Activated naive CD4-positive, alpha-beta T cell treated with Interleukin-2 at 50 U/mL for 16 hours (primary cell): Measurements from ENCODE around the gene SCAMP2.

ENCODE experiments used
- DNase-seq: peaks from one replicate; pipeline ENCODE4 v3.0.0-alpha.2; 2020

Gene SCAMP2

DNA sequence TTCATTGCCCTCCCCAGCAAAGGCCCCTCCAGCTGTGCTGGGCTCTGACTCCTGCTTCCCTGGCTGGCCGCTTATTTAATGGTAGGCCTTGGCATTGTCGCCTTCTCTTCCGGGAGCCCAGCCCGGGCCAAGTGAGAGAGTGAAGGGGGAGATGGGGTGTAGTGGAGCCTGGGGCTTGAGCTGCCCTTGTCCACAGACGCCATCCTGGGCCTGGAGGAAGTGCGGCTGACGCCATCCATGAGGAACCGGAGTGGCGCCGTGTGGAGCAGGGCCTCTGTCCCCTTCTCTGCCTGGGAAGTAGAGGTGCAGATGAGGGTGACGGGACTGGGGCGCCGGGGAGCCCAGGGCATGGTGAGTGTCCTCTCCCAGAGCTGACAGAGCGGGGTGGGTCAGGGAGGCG, 57.2 kb downstream of the SCAMP2 start:
- DNase-seq, result no peak

DNA sequence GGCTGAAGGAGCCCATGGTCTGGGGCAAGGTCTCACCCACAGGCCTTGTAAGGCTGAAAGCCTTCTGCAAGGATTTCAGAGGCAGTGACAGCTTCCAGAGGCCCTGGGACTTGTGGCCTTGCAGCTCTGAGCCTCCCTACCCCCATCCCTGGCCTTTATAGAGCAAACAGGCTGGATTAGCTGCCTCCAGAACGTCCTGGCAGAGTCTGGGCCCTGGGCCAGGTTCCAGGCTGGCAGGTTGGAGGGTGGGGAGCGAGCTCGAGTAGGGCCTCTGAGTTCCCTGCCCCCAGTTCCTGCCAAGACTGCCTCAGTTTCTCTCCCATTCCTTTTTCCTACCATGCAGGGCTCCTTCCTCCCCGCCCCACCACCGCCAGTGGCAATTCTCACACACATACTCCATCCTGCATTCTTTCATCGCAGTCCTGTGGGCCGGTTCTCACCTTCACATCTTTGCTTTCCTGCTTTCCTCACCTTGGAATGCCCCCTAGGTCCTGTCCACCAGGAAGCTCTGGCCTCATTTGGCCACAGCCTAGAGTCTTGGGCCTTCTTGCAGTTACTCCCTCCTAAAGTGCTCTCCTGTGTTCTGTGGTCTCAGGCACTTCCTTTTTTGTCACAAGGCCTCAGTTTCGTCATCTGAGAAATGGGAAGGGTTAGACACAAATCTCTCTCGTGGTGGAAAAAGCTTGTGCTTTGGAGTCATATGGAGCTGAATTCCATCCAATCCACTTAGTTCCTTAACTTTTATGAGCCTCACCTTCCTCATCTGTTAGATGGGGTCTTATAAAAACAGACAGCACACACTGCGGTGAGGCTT, 57.8 kb downstream of the SCAMP2 start:
- no peak for DNase-seq

DNA sequence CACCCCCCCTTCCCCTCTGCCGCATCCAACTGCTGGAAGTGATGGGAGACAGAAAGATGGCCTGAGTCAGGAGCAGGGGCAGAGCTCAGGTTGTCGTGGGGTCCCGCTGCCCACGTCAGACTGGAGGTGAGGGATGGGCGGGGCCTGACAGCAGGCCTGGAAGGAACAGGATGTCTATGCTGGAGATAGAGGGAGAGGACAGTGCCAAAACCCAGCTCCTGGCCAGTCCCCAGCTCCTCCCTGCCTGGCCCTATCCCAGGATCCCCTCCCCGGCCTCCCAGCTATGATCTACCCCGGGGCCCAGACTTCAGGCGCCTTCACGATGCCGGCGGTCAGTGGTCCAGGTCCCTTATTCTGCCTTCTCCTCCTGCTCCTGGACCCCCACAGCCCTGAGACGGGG, 60.6 kb downstream of the SCAMP2 start, which contains the start of gene LMAN1L:
Gene LMAN1L, plus strand, starts transcription at position 303 of the 400 bp plus-strand sequence. Its CDS starts 20 bp downstream, at position 323.
- no peak for DNase-seq

DNA sequence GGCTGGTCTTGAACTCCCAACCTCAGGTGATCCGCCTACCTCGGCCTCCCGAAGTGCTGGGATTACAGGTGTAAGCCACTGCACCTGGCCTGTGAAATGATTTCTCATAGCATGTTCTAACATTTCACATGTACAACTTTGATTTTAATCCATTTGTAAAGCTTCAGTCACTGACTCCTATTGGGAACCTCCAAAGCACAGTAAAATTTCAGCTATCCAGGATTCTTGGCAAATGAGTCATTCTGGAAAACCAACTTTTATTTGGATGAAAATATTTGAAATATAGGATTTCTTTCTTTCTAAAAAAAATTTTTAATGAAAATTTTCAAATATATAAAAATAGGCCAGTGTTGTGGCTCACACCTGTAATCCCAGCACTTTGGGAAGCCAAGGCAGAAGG, 63.2 kb downstream of the SCAMP2 start:
- DNase-seq, result no peak

DNA sequence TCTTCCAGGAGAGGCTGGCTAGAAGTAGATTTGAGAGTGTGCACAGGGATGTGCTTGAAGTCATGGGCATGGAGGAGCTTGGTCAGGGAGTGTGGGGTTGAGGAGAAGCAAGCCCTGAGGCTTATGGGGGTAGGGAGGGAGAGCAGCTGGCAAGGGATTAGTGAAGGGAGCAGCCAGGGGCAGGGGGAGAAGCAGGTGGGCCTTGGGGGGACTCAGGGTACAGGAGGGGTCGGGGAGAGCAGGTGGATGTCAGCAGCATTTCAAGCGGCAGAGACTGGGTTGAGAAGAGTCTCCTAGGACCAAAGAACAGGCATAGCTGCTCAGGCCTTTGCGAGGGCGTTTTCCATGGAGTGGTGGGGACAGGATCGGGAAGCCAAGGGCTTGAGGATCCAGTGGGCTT, 63.9 kb downstream of the SCAMP2 start:
- no peak for DNase-seq

DNA sequence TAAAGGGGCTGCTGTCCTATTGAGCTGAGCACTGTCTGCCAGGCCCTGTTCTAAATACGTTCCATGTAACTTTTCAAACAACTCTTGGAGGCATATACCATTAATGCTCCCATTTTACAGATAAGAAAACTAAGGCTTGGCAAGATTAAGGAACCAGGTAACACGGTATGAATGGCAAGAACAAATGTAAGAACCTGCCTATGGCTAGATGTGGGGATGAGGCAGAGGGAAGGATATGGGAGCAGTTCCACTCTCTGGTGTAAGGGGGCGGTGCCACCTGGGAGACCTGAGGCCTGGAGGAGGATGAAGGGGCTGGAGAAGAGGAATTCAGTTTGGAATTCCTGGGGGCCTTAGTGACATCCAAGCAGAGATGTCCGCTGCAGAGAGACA, 64.3 kb downstream of the SCAMP2 start:
- DNase-seq, result no peak

DNA sequence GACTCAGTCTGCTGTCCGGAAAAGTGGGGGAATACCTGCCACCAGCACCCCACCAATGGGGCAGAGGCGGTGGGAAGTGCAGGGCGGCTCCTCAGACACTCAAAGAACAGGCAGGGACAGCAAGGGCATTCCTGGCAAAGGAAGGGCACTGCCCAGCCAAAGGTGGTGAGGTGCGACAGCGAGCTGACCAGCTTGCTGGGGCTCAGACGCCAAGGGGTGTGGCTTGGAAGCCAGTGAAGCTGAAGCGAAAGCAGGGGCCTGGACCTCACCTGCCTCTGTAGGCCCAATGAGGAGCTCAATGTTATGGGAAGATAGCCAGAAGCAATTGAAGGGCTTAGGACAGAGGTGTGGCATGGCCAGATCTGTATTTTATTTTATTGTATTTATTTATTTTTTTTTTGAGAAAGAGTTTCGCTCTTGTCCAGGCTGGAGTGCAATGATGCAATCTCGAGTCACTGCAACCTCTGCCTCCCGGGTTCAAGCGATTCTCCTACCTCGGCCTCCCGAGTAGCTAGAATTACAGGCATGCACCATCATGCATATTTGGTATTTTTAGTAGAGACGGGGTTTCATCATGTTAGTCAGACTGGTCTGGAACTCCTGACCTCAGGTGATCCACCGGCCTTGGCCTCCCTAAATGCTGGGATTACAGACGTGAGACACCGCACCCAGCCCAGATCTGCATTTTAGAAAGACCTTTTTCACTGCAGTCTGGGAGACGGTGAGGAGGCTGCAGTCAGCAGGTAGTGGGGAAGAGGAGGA, 64.9 kb downstream of the SCAMP2 start:
- no peak for DNase-seq

DNA sequence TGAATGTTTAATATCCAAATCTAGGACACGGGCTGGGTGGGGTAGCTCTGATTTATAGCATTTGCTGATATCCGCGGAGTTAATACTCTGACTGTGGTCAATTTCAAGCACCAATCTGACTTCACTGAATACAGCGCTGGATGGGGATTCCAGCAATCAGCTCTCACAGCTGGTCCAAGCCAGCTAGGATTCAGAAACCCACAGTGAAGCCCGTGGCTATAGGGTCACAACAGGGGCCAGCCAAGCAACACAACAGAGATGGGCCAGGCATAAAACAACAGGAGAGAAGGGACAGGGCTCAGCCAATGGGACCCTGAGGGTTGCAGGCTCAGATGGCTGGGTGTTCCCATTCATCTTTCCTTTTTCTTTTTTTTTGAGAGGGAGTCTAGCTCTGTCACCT, 65.9 kb downstream of the SCAMP2 start:
- no peak for DNase-seq

DNA sequence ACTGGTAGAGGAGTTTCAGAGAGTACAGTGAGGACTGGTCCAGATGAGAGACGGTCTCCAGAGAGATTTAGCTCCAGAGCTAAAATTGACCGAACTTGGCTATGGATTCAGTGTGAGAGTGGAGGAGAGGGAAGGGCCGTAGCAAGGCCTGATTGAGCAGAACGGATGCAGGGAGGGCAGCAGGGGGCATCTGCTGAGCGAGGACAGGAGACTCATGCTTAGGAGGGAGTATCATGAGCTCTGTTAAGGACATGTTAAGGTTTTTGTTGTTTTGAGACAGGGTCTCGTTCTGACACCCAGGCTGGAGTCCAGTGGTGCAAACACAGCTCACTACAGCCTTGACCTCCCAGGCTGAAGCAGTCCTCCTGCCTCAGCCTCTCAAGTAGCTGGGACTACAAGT, 68.2 kb downstream of the SCAMP2 start:
- no peak for DNase-seq

DNA sequence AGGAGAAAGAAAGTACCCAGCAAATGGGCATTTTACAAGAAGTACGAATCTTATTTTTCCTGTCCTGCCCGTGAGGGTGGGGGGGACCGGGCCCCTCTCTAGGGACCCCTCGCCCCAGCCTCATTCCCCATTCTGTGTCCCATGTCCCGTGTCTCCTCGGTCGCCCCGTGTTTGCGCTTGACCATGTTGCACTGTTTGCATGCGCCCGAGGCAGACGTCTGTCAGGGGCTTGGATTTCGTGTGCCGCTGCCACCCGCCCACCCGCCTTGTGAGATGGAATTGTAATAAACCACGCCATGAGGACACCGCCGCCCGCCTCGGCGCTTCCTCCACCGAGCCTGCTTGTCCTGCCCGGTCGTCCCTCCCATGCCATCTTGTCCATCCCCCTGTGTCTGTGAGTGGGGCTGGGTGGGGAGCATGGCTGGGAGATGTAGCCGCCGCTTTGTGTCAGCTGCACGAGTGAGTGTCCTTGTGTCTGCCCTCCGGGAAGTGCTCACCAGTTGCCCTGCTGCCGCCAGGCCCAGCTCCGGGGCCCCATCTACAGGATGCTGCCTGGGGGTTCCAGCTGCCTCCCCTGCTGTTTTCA, 70.2 kb downstream of the SCAMP2 start:
- no peak for DNase-seq

DNA sequence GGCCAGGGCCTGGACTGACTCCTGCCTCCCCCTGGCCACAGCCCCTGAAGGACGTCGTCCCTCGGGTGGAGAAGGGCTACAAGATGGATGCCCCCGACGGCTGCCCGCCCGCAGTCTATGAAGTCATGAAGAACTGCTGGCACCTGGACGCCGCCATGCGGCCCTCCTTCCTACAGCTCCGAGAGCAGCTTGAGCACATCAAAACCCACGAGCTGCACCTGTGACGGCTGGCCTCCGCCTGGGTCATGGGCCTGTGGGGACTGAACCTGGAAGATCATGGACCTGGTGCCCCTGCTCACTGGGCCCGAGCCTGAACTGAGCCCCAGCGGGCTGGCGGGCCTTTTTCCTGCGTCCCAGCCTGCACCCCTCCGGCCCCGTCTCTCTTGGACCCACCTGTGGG, 70.9 kb downstream of the SCAMP2 start:
- no peak for DNase-seq

DNA sequence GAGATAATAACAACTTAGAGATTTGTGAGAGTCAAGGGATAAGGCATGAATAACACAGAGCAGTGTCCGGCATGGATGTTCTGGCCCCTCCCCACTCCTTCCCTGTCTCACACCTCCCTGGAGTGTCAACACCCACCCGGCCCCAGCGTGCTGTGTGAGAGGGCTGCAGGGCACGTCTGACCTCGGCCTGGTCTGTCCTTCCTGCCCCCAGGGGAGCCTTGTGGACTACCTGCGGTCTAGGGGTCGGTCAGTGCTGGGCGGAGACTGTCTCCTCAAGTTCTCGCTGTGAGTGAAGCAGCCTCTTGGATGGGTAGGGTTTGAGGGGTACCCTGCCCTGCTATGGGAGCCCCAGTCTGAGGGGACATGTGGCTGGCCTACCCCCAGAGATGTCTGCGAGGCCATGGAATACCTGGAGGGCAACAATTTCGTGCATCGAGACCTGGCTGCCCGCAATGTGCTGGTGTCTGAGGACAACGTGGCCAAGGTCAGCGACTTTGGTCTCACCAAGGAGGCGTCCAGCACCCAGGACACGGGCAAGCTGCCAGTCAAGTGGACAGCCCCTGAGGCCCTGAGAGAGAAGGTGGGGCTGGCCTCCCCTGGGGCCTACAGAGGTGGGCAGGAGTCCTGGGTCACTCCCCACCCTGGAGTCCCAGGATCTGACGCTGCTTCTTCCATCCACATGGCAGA, 71.7 kb downstream of the SCAMP2 start:
- DNase-seq, result no peak

DNA sequence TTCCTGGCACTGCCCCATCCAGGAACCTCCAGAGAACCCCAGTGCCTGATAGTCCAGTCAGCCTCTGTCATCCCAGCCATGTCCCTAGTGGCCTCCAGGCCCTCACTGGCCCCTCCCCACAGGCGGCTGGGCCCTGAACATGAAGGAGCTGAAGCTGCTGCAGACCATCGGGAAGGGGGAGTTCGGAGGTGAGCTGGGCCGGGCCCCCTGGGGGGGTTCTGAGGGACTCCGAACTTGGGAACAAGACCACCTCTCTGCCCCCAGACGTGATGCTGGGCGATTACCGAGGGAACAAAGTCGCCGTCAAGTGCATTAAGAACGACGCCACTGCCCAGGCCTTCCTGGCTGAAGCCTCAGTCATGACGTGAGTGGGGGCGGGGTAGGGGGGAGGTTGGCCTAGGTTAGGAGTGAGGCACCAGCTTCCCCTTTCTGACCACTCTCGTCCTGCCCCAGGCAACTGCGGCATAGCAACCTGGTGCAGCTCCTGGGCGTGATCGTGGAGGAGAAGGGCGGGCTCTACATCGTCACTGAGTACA, 72.5 kb downstream of the SCAMP2 start:
- DNase-seq, result no peak

DNA sequence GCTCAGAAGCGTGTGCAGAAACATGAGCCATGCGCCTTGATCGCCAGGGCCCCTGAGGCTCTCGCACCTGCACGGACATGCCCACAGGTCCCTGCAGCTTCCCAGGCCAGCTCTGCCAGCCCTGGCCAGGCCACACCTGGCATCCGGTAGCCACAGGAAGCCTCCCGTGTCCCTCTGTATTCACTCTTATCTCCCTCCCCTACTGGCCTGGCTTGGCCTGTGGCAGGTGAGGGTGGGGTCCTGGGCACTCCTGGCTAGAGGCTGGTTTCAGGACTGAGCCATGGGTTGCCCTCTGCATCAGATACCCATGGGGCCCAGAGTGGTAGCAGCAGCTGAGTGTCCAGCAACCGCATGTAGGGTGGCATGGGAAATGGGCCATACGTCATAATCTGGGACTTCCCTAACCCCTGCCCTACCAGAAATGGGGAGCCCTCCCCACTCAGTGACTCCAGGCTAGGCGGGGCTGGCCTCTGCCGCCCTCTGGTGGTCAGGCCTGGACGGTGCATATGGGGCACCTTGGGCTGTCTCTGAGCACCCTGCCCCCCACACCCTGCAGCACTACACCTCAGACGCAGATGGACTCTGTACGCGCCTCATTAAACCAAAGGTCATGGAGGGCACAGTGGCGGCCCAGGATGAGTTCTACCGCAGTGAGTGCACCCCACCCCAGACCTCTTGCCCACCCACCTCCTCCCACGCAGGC, 73.2 kb downstream of the SCAMP2 start:
- peak; percentile 87 for DNase-seq

DNA sequence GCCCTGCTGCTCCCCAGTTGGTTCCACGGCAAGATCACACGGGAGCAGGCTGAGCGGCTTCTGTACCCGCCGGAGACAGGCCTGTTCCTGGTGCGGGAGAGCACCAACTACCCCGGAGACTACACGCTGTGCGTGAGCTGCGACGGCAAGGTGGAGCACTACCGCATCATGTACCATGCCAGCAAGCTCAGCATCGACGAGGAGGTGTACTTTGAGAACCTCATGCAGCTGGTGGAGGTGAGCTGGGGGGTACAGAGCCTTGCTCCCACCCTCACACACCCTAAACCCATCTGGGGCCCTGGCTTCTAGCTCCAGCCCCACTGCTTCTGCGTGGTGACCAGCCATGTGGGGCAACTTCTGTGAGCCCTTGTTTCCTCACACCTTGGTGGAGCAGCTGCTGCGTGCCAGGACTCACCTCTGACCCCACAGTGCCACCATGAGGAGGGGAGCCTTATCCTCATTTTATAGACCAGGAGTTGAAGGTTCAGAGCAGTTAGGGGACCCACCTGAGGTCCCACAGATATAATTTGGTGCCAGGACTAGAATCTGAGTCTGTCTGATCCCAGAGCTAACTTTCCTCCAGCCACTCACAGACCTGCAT, 73.8 kb downstream of the SCAMP2 start:
- no peak for DNase-seq

DNA sequence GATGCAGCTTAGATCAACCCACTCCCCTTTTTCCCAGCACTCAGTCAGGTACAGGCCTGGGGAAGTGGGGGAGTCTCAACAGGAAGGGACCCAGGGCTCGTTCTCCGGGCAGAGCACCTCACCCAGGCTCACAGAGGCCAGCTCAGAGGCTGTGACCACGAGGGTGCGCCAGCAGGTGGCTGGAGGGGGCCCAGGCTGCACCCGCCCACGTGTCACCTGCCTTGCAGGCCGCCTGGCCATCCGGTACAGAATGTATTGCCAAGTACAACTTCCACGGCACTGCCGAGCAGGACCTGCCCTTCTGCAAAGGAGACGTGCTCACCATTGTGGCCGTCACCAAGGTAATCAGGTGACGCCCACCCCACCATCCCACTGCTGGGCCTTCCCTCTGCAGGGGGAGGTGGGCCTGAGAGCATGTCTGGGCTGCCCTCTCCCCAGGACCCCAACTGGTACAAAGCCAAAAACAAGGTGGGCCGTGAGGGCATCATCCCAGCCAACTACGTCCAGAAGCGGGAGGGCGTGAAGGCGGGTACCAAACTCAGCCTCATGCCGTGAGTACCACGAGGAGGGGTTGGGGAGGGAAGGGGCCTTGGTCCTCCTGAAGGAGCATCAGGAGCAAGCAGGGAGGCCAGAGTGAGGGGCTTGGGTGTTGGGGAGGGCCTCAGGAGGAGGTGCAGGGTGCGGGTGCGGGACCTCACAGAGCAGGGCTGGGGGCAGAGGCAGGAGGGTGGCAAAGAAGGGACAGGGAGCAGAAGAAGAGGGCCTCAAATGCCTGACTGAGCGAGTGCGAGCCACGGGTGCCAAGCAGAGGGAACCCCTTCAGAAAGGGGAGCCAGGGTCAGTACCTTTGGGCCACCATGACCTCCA, 74.5 kb downstream of the SCAMP2 start:
- no peak for DNase-seq

DNA sequence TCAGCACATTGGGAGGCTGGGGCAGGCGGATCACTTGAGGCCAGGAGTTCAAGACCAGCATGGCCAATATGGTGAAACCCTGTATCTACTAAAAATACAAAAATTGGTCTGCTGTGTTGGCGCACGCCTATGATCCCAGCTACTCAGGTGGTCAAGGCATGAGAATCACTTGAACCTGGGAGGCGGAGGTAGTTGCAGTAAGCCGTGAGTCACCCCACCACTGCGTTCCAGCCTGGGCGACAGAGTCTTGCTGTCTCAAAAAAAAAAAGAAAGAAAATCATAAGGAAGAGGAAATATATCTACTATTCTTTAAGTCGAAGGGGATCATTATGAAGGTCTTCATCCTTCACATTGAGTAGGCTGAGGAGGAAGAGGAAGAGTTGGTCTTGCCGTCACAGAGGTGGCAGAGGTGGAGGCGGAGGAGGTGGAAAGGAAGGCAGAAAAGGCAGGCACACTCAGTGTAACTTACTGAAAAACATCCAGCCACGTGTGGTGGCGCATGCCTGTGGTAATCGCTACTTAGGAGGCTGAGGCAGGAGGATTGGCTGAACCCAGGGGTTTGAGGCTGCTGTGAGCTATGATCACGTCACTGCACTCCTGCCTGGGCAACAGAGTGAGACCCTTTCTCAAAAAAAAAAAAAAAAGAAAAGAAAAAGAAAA, 77.1 kb downstream of the SCAMP2 start:
- DNase-seq, result peak; percentile 49

DNA sequence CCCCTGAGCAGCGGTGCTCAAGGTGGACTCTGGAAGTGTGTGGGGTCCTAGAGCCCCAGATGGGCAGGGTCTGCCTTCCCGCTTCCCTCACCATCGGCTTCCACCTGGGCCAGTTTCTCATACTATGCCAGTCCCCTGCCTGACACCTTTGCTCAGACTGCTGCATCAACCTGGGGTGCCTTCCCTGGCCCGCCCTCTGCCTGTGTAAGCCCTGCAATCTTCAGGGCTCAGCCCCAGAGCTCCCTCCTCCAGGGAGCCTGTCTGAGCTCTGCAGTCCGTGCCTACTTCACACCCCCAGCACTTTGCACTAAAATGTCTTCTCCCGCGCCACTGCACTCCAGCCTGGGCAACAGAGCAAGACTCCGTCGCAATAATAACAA, 78.2 kb downstream of the SCAMP2 start:
- DNase-seq, result no peak

DNA sequence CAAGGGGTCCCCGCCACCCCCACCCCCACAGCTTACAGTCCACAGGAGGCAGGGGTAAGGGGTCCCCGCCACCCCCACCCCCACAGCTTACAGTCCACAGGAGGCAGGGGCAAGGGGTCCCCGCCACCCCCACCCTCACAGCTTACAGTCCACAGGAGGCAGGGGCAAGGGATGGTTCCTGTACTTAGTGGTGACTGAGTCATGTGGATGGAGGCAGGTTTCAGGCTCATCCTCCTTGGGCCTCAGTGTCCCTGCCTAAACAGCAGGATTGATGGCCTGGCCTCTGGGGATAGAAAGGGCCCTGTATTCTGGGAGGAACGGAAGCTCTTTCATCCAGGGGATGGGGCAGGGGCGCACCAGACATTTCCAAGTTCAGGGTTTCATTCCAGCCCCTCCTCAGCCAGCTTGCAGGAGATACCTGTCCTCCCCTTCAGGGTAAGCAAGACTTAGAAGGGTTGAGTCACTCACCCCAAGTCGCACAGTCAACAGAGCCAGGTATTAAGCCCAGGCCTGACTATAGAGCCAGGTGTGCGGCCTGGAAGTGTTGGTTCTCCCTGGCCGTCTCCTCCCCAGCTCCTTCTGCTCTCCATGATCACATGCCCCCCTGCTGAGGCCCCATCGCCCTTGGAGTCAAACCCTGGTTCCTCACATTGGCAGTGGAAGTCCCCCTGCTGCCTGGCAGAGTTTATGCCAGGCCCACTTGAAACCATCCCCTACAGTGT, 78.8 kb downstream of the SCAMP2 start:
- no peak for DNase-seq
